GM19193 (cell line): Measurements from ENCODE around the gene SLK.

Source experiments
- POLR2A ChIP-seq: IDR thresholded peaks from 4 replicates; pipeline ENCODE4 v1.6.1; 2011; ENCODE audit not compliant: insufficient read depth, insufficient read length; ENCODE audit errors: extremely low read depth

Gene SLK

GRCh38 chr10:103931603-103932002 lies 35.3 kb upstream of the SLK start:
- TF ChIP-seq POLR2A, result no peak

- TF ChIP-seq POLR2A, result no peak
These were observed 34.7 kb upstream of the SLK start for GRCh38 chr10:103932271-103932670.

GRCh38 chr10:103932971-103933370 lies 34.0 kb upstream of the SLK start:
- TF ChIP-seq POLR2A, result no peak

GRCh38 chr10:103933557-103934121 lies 33.3 kb upstream of the SLK start:
- no peak for TF ChIP-seq POLR2A

- TF ChIP-seq POLR2A, result no peak
These were observed 32.6 kb upstream of the SLK start for GRCh38 chr10:103934308-103934707.

- no peak for TF ChIP-seq POLR2A
These were observed 30.9 kb upstream of the SLK start for GRCh38 chr10:103936022-103936421.

- no peak for TF ChIP-seq POLR2A
These were observed 27.4 kb upstream of the SLK start for GRCh38 chr10:103939522-103939921.

- no peak for TF ChIP-seq POLR2A
These were observed 25.1 kb upstream of the SLK start for GRCh38 chr10:103941801-103942200.

- no peak for TF ChIP-seq POLR2A
These were observed 24.1 kb upstream of the SLK start for GRCh38 chr10:103942866-103943265.

GRCh38 chr10:103947799-103948516 lies 19.0 kb upstream of the SLK start:
- TF ChIP-seq POLR2A, result no peak

GRCh38 chr10:103949728-103950127 lies 17.2 kb upstream of the SLK start:
- TF ChIP-seq POLR2A, result no peak

- TF ChIP-seq POLR2A, result no peak
These were observed 15.8 kb upstream of the SLK start for GRCh38 chr10:103951183-103951582.

- TF ChIP-seq POLR2A, result no peak
These were observed 15.0 kb upstream of the SLK start for GRCh38 chr10:103951942-103952341.

- TF ChIP-seq POLR2A, result no peak
These were observed 12.4 kb upstream of the SLK start for GRCh38 chr10:103954543-103954942.

- TF ChIP-seq POLR2A, result no peak
These were observed 7.9 kb upstream of the SLK start for GRCh38 chr10:103958996-103959395.

- TF ChIP-seq POLR2A, result no peak
These were observed 6.8 kb upstream of the SLK start for GRCh38 chr10:103960103-103960502.
